ENCODE data around the gene TIMM23.
"Not testable (repeated sequence)": the region's sequence is repeated elsewhere in the genome, so short reads cannot be mapped to it uniquely, and the experiment has no call there.

TIMM23 gene

GRCh38 chr10:45972106-45972812, at the start of gene TIMM23:
TIMM23 (plus strand) TSS chr10:45972489; CDS start chr10:45972625, 136 bp downstream.
- DNase-seq: peak; percentile 80 to 81

GRCh38 chr10:45926790-45927189, 45.5 kb upstream of the TIMM23 start:
- DNase-seq: not testable (repeated sequence)

GRCh38 chr10:45931305-45931704, 41.0 kb upstream of the TIMM23 start:
- DNase-seq: not testable (repeated sequence)

GRCh38 chr10:45934788-45935187, 37.5 kb upstream of the TIMM23 start:
- not testable (repeated sequence) for DNase-seq

- DNase-seq: not testable (repeated sequence)
Observed at GRCh38 chr10:45939176-45939697, 33.1 kb upstream of the TIMM23 start.

- DNase-seq: not testable (repeated sequence)
Observed at GRCh38 chr10:45941196-45941595, 31.1 kb upstream of the TIMM23 start.

- not testable (repeated sequence) for DNase-seq
Observed at GRCh38 chr10:45945476-45945875, 26.8 kb upstream of the TIMM23 start.

GRCh38 chr10:45947363-45947762, 24.9 kb upstream of the TIMM23 start:
- not testable (repeated sequence) for DNase-seq

GRCh38 chr10:45948801-45949200, 23.5 kb upstream of the TIMM23 start:
- DNase-seq: not testable (repeated sequence)

GRCh38 chr10:45954367-45954766, 17.9 kb upstream of the TIMM23 start:
- not testable (repeated sequence) for DNase-seq

GRCh38 chr10:45956634-45957033, 15.7 kb upstream of the TIMM23 start:
- not testable (repeated sequence) for DNase-seq

GRCh38 chr10:45957928-45958327, 14.4 kb upstream of the TIMM23 start:
- DNase-seq: not testable (repeated sequence)

- DNase-seq: not testable (repeated sequence)
Observed at GRCh38 chr10:45962686-45963452, 9.4 kb upstream of the TIMM23 start.

GRCh38 chr10:45971019-45971418, 1.3 kb upstream of the TIMM23 start:
- DNase-seq: not testable (repeated sequence)

GRCh38 chr10:45971742-45972105, 565 bp upstream of the TIMM23 start:
- DNase-seq: peak in 1 of 2 donors; percentile 2

GRCh38 chr10:45972813-45973169, 502 bp downstream of the TIMM23 start:
- not testable (repeated sequence) for DNase-seq

GRCh38 chr10:45974041-45974440, 1.8 kb downstream of the TIMM23 start:
- DNase-seq: not testable (repeated sequence)

- DNase-seq: not testable (repeated sequence)
Observed at GRCh38 chr10:45978554-45978953, 6.3 kb downstream of the TIMM23 start.

- not testable (repeated sequence) for DNase-seq
Observed at GRCh38 chr10:45981367-45981766, 9.1 kb downstream of the TIMM23 start.

- peak; percentile 26 to 40 for DNase-seq
Observed at GRCh38 chr10:45983538-45984186, 11.4 kb downstream of the TIMM23 start.

- not testable (repeated sequence) for DNase-seq
Observed at GRCh38 chr10:45984473-45984872, 12.2 kb downstream of the TIMM23 start.

- not testable (repeated sequence) for DNase-seq
Observed at GRCh38 chr10:45985590-45985989, 13.3 kb downstream of the TIMM23 start.

GRCh38 chr10:45997557-45997956, 25.3 kb downstream of the TIMM23 start:
- DNase-seq: no peak

Data from activated CD4-positive, alpha-beta T cell treated with anti-CD3 and anti-CD28 coated beads for 4 hours (primary cell).